NB4 (cell line): ENCODE results near the gene SPRED3.

Experiments
- POLR2A ChIP-seq: IDR thresholded peaks from 2 replicates; pipeline ENCODE4 v1.6.1; 2011; ENCODE audit warnings: mild to moderate bottlenecking; ENCODE audit not compliant: insufficient read length; ENCODE audit errors: extremely low read depth
- TF ChIP-seq, protein P1 (sequence below): IDR thresholded peaks from one replicate; pipeline ENCODE4 v1.5.1; 2012; ENCODE audit warnings: low read depth, low read length

DNA sequence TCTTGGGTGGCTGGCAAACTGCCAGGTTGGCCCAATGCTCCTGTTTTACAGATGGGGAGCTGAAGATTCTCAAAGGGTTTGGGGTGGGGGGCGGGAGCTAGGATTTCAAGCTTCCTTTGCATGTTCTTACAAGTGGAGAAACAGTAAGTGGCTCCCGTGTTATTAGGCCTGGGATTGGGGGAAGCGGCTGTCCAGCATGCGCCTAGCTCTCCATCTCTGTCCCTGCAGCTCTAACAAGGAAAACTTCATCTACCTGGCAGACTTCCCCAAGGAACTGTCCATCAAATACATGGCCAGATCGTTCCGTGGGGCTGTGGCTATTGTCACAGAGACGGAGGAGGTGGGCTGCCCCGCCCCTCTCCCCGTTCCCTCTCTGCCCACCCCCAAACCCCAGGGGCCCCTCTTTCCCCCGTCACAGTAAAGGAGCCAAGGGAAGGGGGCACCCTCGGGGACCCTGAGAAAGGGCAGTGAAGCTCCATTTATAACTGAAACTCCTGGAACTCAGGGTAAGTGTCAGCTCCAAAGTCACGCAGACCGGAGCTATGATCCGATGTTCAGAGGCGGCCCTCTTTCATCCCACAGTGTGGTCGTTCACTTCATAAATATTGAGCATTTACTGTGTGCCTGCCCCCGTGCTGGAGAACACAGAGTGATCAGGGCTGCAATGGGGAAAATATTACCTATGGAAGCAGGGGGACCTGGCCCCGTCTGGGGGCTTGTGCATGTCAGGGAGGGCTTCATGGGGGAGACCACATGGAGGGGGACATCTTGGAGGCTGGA, 29.1 kb upstream of the SPRED3 start:
- TF ChIP-seq, protein P1, sequence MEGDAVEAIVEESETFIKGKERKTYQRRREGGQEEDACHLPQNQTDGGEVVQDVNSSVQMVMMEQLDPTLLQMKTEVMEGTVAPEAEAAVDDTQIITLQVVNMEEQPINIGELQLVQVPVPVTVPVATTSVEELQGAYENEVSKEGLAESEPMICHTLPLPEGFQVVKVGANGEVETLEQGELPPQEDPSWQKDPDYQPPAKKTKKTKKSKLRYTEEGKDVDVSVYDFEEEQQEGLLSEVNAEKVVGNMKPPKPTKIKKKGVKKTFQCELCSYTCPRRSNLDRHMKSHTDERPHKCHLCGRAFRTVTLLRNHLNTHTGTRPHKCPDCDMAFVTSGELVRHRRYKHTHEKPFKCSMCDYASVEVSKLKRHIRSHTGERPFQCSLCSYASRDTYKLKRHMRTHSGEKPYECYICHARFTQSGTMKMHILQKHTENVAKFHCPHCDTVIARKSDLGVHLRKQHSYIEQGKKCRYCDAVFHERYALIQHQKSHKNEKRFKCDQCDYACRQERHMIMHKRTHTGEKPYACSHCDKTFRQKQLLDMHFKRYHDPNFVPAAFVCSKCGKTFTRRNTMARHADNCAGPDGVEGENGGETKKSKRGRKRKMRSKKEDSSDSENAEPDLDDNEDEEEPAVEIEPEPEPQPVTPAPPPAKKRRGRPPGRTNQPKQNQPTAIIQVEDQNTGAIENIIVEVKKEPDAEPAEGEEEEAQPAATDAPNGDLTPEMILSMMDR: no peak
- no peak for TF ChIP-seq POLR2A
